H7 (cell line): ENCODE measurements around the gene TMEM38A. TPM values are rescaled to one million over a fixed set of nuclear protein-coding genes. Genes with fewer than 3 reads are reported as not detected.

Experiments used
- DNase-seq: peaks from one replicate; pipeline ENCODE4 v3.0.0; 2012
- H3K27me3 ChIP-seq: 2 replicates; pipeline ENCODE4 v1.6.0; 2011; ENCODE audit warnings: mild to moderate bottlenecking, low read length; ENCODE audit not compliant: control insufficient read depth, insufficient read depth
- H3K36me3 ChIP-seq: replicated peaks from 2 replicates; pipeline ENCODE4 v1.5.1; 2011; ENCODE audit warnings: low read length; ENCODE audit not compliant: control insufficient read depth, insufficient read depth
- H3K4me3 ChIP-seq: 2 replicates; pipeline ENCODE4 v1.5.1; 2011; ENCODE audit warnings: low read depth, mild to moderate bottlenecking, control low read depth, low read length, moderate library complexity; ENCODE audit not compliant: insufficient read depth
- total RNA-seq: library from RNA; depleted of rRNA; stranded (reverse); fragments of >200 nt; shearing (Covaris generic); gene quantifications from 2 replicates; pipeline ENCODE4 v1.2.3, GENCODE V29; 2014; rRNA removed

TMEM38A gene
- 3.5 and 7.4 TPM in 2 replicates for total RNA-seq

GRCh38 chr19:16660763-16661479 is at the start of gene TMEM38A:
Gene TMEM38A, plus strand, starts transcription at chr19:16661139. Its CDS starts 79 bp downstream, at chr19:16661218.
- H3K27me3 ChIP-seq: peaks cover 12% of the 10 kb centered on the region
- peak; percentile 84 for DNase-seq
- peaks cover 15% of the 10 kb centered on the region for H3K36me3 ChIP-seq
- peak within 1 kb of the TSS; percentile 89 for H3K4me3 ChIP-seq

GRCh38 chr19:16612636-16613035 is 48.3 kb upstream of the TMEM38A start:
- Histone ChIP-seq H3K27me3 (no peaks in the 10 kb centered on the region), H3K36me3 (no peaks in the 10 kb centered on the region), H3K4me3 (no peak overlapping the region)
- no peak for DNase-seq

GRCh38 chr19:16613841-16614240 is 47.1 kb upstream of the TMEM38A start:
- no peaks in the 10 kb centered on the region for H3K27me3 ChIP-seq
- DNase-seq: no peak

GRCh38 chr19:16614941-16615340 is 46.0 kb upstream of the TMEM38A start:
- H3K27me3 ChIP-seq: no peaks in the 10 kb centered on the region
- DNase-seq: no peak
- H3K4me3 ChIP-seq: no peak overlapping the region
- no peaks in the 10 kb centered on the region for H3K36me3 ChIP-seq

More at GRCh38 chr19:16613841-16614240, 47.1 kb upstream of the TMEM38A start:
- Histone ChIP-seq H3K36me3 (no peaks in the 10 kb centered on the region), H3K4me3 (no peak overlapping the region)

- peak; percentile 77 for DNase-seq
- Histone ChIP-seq H3K36me3 (no peaks in the 10 kb centered on the region), H3K4me3 (no peak overlapping the region), H3K27me3 (no peaks in the 10 kb centered on the region)
These were observed 45.1 kb upstream of the TMEM38A start for GRCh38 chr19:16615808-16616207.

GRCh38 chr19:16618248-16618647 is 42.7 kb upstream of the TMEM38A start:
- H3K27me3 ChIP-seq: no peaks in the 10 kb centered on the region
- DNase-seq: no peak
- H3K36me3 ChIP-seq: no peaks in the 10 kb centered on the region
- no peak overlapping the region for H3K4me3 ChIP-seq

- no peak overlapping the region for H3K4me3 ChIP-seq
- DNase-seq: no peak
- H3K27me3 ChIP-seq: no peaks in the 10 kb centered on the region
- H3K36me3 ChIP-seq: peaks cover 3% of the 10 kb centered on the region
These were observed 41.5 kb upstream of the TMEM38A start for GRCh38 chr19:16619457-16619856.

GRCh38 chr19:16620018-16620417 is 40.9 kb upstream of the TMEM38A start:
- no peaks in the 10 kb centered on the region for H3K27me3 ChIP-seq
- H3K36me3 ChIP-seq: peaks cover 7% of the 10 kb centered on the region
- DNase-seq: no peak

GRCh38 chr19:16620584-16620983 is 40.4 kb upstream of the TMEM38A start:
- Histone ChIP-seq H3K4me3 (no peak overlapping the region), H3K36me3 (peaks cover 7% of the 10 kb centered on the region), H3K27me3 (no peaks in the 10 kb centered on the region)
- DNase-seq: no peak

More at GRCh38 chr19:16620018-16620417, 40.9 kb upstream of the TMEM38A start:
- H3K4me3 ChIP-seq: no peak overlapping the region

GRCh38 chr19:16621165-16621800 is 39.7 kb upstream of the TMEM38A start:
- no peaks in the 10 kb centered on the region for H3K27me3 ChIP-seq
- peak; percentile 13 for DNase-seq
- H3K4me3 ChIP-seq: no peak overlapping the region
- H3K36me3 ChIP-seq: peaks cover 7% of the 10 kb centered on the region

GRCh38 chr19:16623066-16623465 is 37.9 kb upstream of the TMEM38A start:
- no peaks in the 10 kb centered on the region for H3K27me3 ChIP-seq
- H3K4me3 ChIP-seq: no peak overlapping the region
- DNase-seq: no peak
- peaks cover 7% of the 10 kb centered on the region for H3K36me3 ChIP-seq

GRCh38 chr19:16623576-16623975 is 37.4 kb upstream of the TMEM38A start:
- H3K36me3 ChIP-seq: peaks cover 7% of the 10 kb centered on the region
- no peaks in the 10 kb centered on the region for H3K27me3 ChIP-seq
- peak; percentile 11 for DNase-seq

GRCh38 chr19:16624236-16624635 is 36.7 kb upstream of the TMEM38A start:
- Histone ChIP-seq H3K4me3 (no peak overlapping the region), H3K36me3 (peaks cover 7% of the 10 kb centered on the region)

More at GRCh38 chr19:16623576-16623975, 37.4 kb upstream of the TMEM38A start:
- H3K4me3 ChIP-seq: no peak overlapping the region

GRCh38 chr19:16625163-16625958 is 35.6 kb upstream of the TMEM38A start:
- H3K36me3 ChIP-seq: peaks cover 7% of the 10 kb centered on the region
- peak; percentile 14 for DNase-seq
- no peaks in the 10 kb centered on the region for H3K27me3 ChIP-seq
- no peak overlapping the region for H3K4me3 ChIP-seq

More at GRCh38 chr19:16624236-16624635, 36.7 kb upstream of the TMEM38A start:
- DNase-seq: no peak
- no peaks in the 10 kb centered on the region for H3K27me3 ChIP-seq
